WTC11 (cell line): Measurements from ENCODE around the gene MACROD2. TPM values are rescaled to one million over a fixed set of nuclear protein-coding genes. Genes with fewer than 3 reads are reported as not detected.

Experiments used
- ATAC-seq: fragments of 200-7000 bp; cut with Tn5 transposase; 2 replicates; pipeline ENCODE4 v1.10.0; 2021; ENCODE audit warnings: mild to moderate bottlenecking, moderate library complexity
- CTCF ChIA-PET: fragments of 300-600 bp; sonication (Branson Sonifier 250); formaldehyde crosslinking; loops from one replicate; lab custom pipeline; 2021; ENCODE audit warnings: antibody characterized with exemption; lab: Charles Lee
- POLR2A ChIA-PET: fragments of 350-600 bp; sonication (Branson Sonifier 250); formaldehyde crosslinking; loops from one replicate; lab custom pipeline; 2021; ENCODE audit warnings: antibody characterized with exemption; lab: Charles Lee
- DNase-seq: peaks from one replicate; pipeline ENCODE4 v3.0.0; 2021; ENCODE audit warnings: low spot score
- H3K27ac Mint-ChIP-seq: 2 replicates; pipeline ENCODE4 v1.8.0; 2021; ENCODE audit warnings: mixed read lengths
- H3K27me3 Mint-ChIP-seq: 2 replicates; pipeline ENCODE4 v1.8.0; 2021; ENCODE audit warnings: low read depth, mild to moderate bottlenecking, moderate library complexity, mixed read lengths
- H3K36me3 Mint-ChIP-seq: 2 replicates; pipeline ENCODE4 v1.8.0; 2021; ENCODE audit warnings: mixed read lengths
- H3K4me1 Mint-ChIP-seq: 2 replicates; pipeline ENCODE4 v1.8.0; 2022; ENCODE audit warnings: mixed read lengths
- H3K4me3 Mint-ChIP-seq: 2 replicates; pipeline ENCODE4 v1.8.0; 2021; ENCODE audit warnings: mild to moderate bottlenecking, moderate library complexity, mixed read lengths
- H3K9me3 Mint-ChIP-seq: 2 replicates; pipeline ENCODE4 v1.8.0; 2021; ENCODE audit warnings: mixed read lengths
- ATF6 ChIP-seq: sonication (generic); formaldehyde crosslinking; IDR thresholded peaks from 2 replicates; pipeline ENCODE4 v1.8.1; 2023; ENCODE audit warnings: mild to moderate bottlenecking, missing genetic modification reagents
- CBFB ChIP-seq: sonication (generic); formaldehyde crosslinking; IDR thresholded peaks from 2 replicates; pipeline ENCODE4 v1.8.1; 2022; ENCODE audit warnings: mild to moderate bottlenecking, low read depth, missing genetic modification reagents
- ETV6 ChIP-seq: sonication (generic); formaldehyde crosslinking; IDR thresholded peaks from 2 replicates; pipeline ENCODE4 v1.8.1; 2022; ENCODE audit warnings: mild to moderate bottlenecking, missing genetic modification reagents
- GABPB1 ChIP-seq: sonication (generic); formaldehyde crosslinking; IDR thresholded peaks from 2 replicates; pipeline ENCODE4 v1.8.1; 2023; ENCODE audit warnings: mild to moderate bottlenecking, missing genetic modification reagents
- HMGA2 ChIP-seq: fragments of 250-450 bp; sonication (Bioruptor Pico); IDR thresholded peaks from 2 replicates; pipeline ENCODE4 v1.4.0; 2021; ENCODE audit warnings: mild to moderate bottlenecking, moderate library complexity
- IRF1 ChIP-seq: sonication (generic); formaldehyde crosslinking; IDR thresholded peaks from 2 replicates; pipeline ENCODE4 v1.8.0; 2023; ENCODE audit warnings: missing genetic modification reagents
- KAT7 ChIP-seq: sonication (generic); formaldehyde crosslinking; IDR thresholded peaks from 2 replicates; pipeline ENCODE4 v1.8.1; 2023; ENCODE audit warnings: missing genetic modification reagents, mild to moderate bottlenecking, borderline replicate concordance
- MYBL2 ChIP-seq: sonication (generic); formaldehyde crosslinking; IDR thresholded peaks from 2 replicates; pipeline ENCODE4 v1.8.1; 2023; ENCODE audit warnings: mild to moderate bottlenecking, moderate library complexity, missing genetic modification reagents
- NFE2L1 ChIP-seq: sonication (generic); formaldehyde crosslinking; IDR thresholded peaks from 2 replicates; pipeline ENCODE4 v1.8.1; 2023; ENCODE audit warnings: missing genetic modification reagents
- ZNF263 ChIP-seq: sonication (generic); formaldehyde crosslinking; IDR thresholded peaks from 2 replicates; pipeline ENCODE4 v1.8.1; 2022; ENCODE audit warnings: low read depth, mild to moderate bottlenecking, moderate library complexity, missing genetic modification reagents
- ZNF281 ChIP-seq: sonication (generic); formaldehyde crosslinking; IDR thresholded peaks from 2 replicates; pipeline ENCODE4 v1.8.0; 2023; ENCODE audit warnings: mild to moderate bottlenecking, missing genetic modification reagents
- ZNF416 ChIP-seq: fragments of 250-450 bp; sonication (Bioruptor Pico); IDR thresholded peaks from 2 replicates; pipeline ENCODE4 v1.9.0; 2021; ENCODE audit warnings: mild to moderate bottlenecking, inconsistent platforms
- total RNA-seq: library from RNA; stranded (reverse); gene quantifications from 3 replicates; pipeline ENCODE4 v1.2.3, GENCODE V29; 2021
- TF ChIP-seq, protein P1 (sequence below): sonication (generic); formaldehyde crosslinking; IDR thresholded peaks from 2 replicates; pipeline ENCODE4 v1.8.1; 2023; ENCODE audit warnings: mild to moderate bottlenecking, missing genetic modification reagents
- TF ChIP-seq, protein P2 (sequence below): fragments of 250-450 bp; sonication (Bioruptor Pico); conservative IDR thresholded peaks from 2 replicates; pipeline ENCODE4 v1.9.0; 2021; ENCODE audit warnings: mild to moderate bottlenecking
- TF ChIP-seq, protein P3 (sequence below): sonication (generic); formaldehyde crosslinking; IDR thresholded peaks from 2 replicates; pipeline ENCODE4 v1.8.1; 2022; ENCODE audit warnings: low read depth, missing genetic modification reagents, borderline replicate concordance
- TF ChIP-seq, protein P4 (sequence below): fragments of 250-450 bp; sonication (Bioruptor Pico); IDR thresholded peaks from 2 replicates; pipeline ENCODE4 v1.9.0; 2021; ENCODE audit warnings: mild to moderate bottlenecking, borderline replicate concordance
- TF ChIP-seq, protein P5 (sequence below): sonication (generic); formaldehyde crosslinking; IDR thresholded peaks from 2 replicates; pipeline ENCODE4 v1.8.1; 2022; ENCODE audit warnings: mild to moderate bottlenecking, moderate library complexity, missing genetic modification reagents
- TF ChIP-seq, protein P6 (sequence below): fragments of 250-450 bp; sonication (Bioruptor Pico); IDR thresholded peaks from 2 replicates; pipeline ENCODE4 v1.9.0; 2021; ENCODE audit warnings: mild to moderate bottlenecking

MACROD2 gene
- total RNA-seq, 1 experiment from 2014 or later, result 4.1 TPM

DNA sequence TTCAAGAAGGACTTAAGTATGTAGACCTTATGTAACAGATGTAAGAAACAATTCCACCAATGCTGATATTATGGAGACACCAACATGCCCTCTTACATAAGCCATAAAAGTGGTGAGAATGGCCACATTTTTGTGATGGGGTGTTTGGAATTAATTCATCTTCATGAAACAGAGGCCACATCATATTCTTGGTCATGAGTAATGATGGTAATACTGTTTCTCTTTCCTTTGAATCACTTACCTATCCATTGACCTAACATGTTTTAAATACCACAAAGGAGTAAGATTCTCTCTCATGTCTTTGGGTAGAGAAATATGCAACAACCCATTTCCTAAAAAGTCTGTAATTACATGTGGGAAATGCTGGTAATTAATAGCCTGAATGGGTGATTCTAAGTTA, 887.5 kb downstream of the MACROD2 start:
- Mint-ChIP-seq H3K9me3 (no peaks in the 10 kb centered on the region), H3K36me3 (no peaks in the 10 kb centered on the region), H3K27me3 (no peaks in the 10 kb centered on the region), H3K4me1 (peaks cover 8% of the 10 kb centered on the region), H3K4me3 (no peak overlapping the region), H3K27ac (no peak overlapping the region)
- POLR2A ChIA-PET, result no interaction called here
- DNase-seq (no peak), ATAC-seq (no peak)
- TF ChIP-seq IRF1 (CRISPR knock-in tag) (no peak), MYBL2 (CRISPR knock-in tag) (no peak), ZNF281 (no peak), ATF6 (CRISPR knock-in tag) (no peak), CBFB (CRISPR knock-in tag) (no peak), ETV6 (no peak), NFE2L1 (CRISPR knock-in tag) (no peak), HMGA2 (CRISPR knock-in tag) (no peak), KAT7 (no peak), GABPB1 (no peak), ZNF263 (CRISPR knock-in tag) (no peak), ZNF416 (CRISPR knock-in tag) (no peak)
- TF ChIP-seq, protein P1, sequence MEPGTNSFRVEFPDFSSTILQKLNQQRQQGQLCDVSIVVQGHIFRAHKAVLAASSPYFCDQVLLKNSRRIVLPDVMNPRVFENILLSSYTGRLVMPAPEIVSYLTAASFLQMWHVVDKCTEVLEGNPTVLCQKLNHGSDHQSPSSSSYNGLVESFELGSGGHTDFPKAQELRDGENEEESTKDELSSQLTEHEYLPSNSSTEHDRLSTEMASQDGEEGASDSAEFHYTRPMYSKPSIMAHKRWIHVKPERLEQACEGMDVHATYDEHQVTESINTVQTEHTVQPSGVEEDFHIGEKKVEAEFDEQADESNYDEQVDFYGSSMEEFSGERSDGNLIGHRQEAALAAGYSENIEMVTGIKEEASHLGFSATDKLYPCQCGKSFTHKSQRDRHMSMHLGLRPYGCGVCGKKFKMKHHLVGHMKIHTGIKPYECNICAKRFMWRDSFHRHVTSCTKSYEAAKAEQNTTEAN, result no peak
- TF ChIP-seq, protein P2, sequence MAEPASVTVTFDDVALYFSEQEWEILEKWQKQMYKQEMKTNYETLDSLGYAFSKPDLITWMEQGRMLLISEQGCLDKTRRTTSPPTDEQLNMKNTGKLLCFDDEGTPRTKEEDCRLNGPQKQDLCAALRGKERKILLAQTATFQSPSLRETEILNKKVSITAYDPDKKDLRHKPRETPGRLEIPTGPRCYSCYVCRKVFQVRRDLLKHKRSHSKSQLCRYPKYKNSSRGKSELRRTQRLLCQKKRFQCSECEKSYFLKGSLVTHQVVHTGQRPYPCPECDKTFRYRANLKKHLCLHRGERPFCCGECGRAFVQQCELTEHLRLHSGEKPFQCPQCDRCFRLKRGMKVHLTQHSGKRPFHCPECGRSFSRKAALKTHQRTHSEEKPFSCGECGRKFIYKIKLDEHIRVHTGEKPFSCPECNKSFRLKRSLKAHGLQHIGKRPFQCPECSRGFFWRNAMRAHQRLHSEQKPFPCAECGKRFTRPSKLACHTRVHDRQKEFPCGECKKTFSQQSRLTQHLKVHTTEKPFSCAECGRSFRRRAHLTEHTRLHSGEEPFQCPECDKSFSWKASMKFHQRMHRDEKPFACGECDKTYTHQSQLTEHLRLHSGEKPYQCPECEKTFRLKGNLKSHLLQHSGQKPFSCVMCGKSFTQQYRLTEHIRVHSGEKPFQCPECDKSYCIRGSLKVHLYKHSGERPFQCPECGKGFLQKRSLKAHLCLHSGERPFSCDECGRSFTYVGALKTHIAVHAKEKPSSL (CRISPR knock-in tag), result no peak
- TF ChIP-seq, protein P3, sequence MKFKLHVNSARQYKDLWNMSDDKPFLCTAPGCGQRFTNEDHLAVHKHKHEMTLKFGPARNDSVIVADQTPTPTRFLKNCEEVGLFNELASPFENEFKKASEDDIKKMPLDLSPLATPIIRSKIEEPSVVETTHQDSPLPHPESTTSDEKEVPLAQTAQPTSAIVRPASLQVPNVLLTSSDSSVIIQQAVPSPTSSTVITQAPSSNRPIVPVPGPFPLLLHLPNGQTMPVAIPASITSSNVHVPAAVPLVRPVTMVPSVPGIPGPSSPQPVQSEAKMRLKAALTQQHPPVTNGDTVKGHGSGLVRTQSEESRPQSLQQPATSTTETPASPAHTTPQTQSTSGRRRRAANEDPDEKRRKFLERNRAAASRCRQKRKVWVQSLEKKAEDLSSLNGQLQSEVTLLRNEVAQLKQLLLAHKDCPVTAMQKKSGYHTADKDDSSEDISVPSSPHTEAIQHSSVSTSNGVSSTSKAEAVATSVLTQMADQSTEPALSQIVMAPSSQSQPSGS (CRISPR knock-in tag), result no peak
- TF ChIP-seq, protein P4, sequence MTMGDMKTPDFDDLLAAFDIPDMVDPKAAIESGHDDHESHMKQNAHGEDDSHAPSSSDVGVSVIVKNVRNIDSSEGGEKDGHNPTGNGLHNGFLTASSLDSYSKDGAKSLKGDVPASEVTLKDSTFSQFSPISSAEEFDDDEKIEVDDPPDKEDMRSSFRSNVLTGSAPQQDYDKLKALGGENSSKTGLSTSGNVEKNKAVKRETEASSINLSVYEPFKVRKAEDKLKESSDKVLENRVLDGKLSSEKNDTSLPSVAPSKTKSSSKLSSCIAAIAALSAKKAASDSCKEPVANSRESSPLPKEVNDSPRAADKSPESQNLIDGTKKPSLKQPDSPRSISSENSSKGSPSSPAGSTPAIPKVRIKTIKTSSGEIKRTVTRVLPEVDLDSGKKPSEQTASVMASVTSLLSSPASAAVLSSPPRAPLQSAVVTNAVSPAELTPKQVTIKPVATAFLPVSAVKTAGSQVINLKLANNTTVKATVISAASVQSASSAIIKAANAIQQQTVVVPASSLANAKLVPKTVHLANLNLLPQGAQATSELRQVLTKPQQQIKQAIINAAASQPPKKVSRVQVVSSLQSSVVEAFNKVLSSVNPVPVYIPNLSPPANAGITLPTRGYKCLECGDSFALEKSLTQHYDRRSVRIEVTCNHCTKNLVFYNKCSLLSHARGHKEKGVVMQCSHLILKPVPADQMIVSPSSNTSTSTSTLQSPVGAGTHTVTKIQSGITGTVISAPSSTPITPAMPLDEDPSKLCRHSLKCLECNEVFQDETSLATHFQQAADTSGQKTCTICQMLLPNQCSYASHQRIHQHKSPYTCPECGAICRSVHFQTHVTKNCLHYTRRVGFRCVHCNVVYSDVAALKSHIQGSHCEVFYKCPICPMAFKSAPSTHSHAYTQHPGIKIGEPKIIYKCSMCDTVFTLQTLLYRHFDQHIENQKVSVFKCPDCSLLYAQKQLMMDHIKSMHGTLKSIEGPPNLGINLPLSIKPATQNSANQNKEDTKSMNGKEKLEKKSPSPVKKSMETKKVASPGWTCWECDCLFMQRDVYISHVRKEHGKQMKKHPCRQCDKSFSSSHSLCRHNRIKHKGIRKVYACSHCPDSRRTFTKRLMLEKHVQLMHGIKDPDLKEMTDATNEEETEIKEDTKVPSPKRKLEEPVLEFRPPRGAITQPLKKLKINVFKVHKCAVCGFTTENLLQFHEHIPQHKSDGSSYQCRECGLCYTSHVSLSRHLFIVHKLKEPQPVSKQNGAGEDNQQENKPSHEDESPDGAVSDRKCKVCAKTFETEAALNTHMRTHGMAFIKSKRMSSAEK (CRISPR knock-in tag), result no peak
- TF ChIP-seq, protein P5, sequence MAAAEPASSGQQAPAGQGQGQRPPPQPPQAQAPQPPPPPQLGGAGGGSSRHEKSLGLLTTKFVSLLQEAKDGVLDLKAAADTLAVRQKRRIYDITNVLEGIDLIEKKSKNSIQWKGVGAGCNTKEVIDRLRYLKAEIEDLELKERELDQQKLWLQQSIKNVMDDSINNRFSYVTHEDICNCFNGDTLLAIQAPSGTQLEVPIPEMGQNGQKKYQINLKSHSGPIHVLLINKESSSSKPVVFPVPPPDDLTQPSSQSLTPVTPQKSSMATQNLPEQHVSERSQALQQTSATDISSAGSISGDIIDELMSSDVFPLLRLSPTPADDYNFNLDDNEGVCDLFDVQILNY (CRISPR knock-in tag), result no peak
- TF ChIP-seq, protein P6, sequence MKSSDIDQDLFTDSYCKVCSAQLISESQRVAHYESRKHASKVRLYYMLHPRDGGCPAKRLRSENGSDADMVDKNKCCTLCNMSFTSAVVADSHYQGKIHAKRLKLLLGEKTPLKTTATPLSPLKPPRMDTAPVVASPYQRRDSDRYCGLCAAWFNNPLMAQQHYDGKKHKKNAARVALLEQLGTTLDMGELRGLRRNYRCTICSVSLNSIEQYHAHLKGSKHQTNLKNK (CRISPR knock-in tag), result no peak
- CTCF ChIA-PET, result no interaction called here
